Mesendoderm (in vitro differentiated cells): ENCODE data around the gene PRPF4.

Experiments
- DNase-seq: peaks from one replicate; pipeline ENCODE4 v3.0.0; 2013
- H2AK5ac ChIP-seq: 2 replicates; pipeline ENCODE4 v1.6.1; 2013; ENCODE audit warnings: low read length, inconsistent platforms
- H2BK120ac ChIP-seq: 2 replicates; pipeline ENCODE4 v1.6.1; 2013; ENCODE audit warnings: low read depth, mild to moderate bottlenecking, low read length, moderate library complexity, mixed read lengths
- H2BK15ac ChIP-seq: replicated peaks from 2 replicates; pipeline ENCODE4 v1.6.1; 2013; ENCODE audit warnings: low read depth, mild to moderate bottlenecking, moderate library complexity
- H2BK5ac ChIP-seq: 2 replicates; pipeline ENCODE4 v1.6.1; 2013; ENCODE audit warnings: low read length, inconsistent platforms
- H3K18ac ChIP-seq: 2 replicates; pipeline ENCODE4 v1.6.1; 2013; ENCODE audit warnings: mild to moderate bottlenecking, low read length, mixed read lengths
- H3K23ac ChIP-seq: one replicate; pipeline ENCODE4 v1.6.1; 2013; ENCODE audit warnings: low read length
- H3K27ac ChIP-seq: 2 replicates; pipeline ENCODE4 v1.5.1; 2013; ENCODE audit warnings: low read depth, mild to moderate bottlenecking, inconsistent platforms, low read length, moderate library complexity
- H3K27me3 ChIP-seq: 2 replicates; pipeline ENCODE4 v1.6.1; 2013; ENCODE audit warnings: low read length, control low read depth, mild to moderate bottlenecking, inconsistent platforms; ENCODE audit not compliant: insufficient read depth, poor library complexity
- H3K36me3 ChIP-seq: 2 replicates; pipeline ENCODE4 v1.6.1; 2013; ENCODE audit warnings: low read length, inconsistent platforms; ENCODE audit not compliant: control insufficient read depth, insufficient read depth
- H3K4ac ChIP-seq: one replicate; pipeline ENCODE4 v1.6.1; 2013; ENCODE audit warnings: low read depth, mild to moderate bottlenecking, low read length, moderate library complexity
- H3K4me1 ChIP-seq: 2 replicates; pipeline ENCODE4 v1.6.1; 2013; ENCODE audit warnings: low read depth, low read length, inconsistent platforms; ENCODE audit not compliant: control insufficient read depth
- H3K4me2 ChIP-seq: 2 replicates; pipeline ENCODE4 v1.6.1; 2013; ENCODE audit warnings: low read length
- H3K4me3 ChIP-seq: 2 replicates; pipeline ENCODE4 v1.5.1; 2013; ENCODE audit warnings: mild to moderate bottlenecking, low read length
- H3K56ac ChIP-seq: one replicate; pipeline ENCODE4 v1.6.1; 2013; ENCODE audit warnings: low read length
- H3K79me1 ChIP-seq: 2 replicates; pipeline ENCODE4 v1.6.1; 2013; ENCODE audit warnings: low read length, inconsistent platforms
- H3K79me2 ChIP-seq: 2 replicates; pipeline ENCODE4 v1.6.1; 2013; ENCODE audit warnings: mild to moderate bottlenecking, low read length; ENCODE audit not compliant: control insufficient read depth, insufficient read depth
- H3K9ac ChIP-seq: 2 replicates; pipeline ENCODE4 v1.6.1; 2013; ENCODE audit warnings: low read length, inconsistent platforms
- H4K5ac ChIP-seq: one replicate; pipeline ENCODE4 v1.6.1; 2013; ENCODE audit warnings: low read length
- H4K8ac ChIP-seq: one replicate; pipeline ENCODE4 v1.6.1; 2013; ENCODE audit warnings: low read depth, mild to moderate bottlenecking, control low read depth, low read length, moderate library complexity
- WGBS: extraction: QIAGEN DNeasy Blood & Tissue Kit; methylation state at CpG from one replicate; pipeline ENCODE4 v1.1.7; 2013; ENCODE audit warnings: low lambda C conversion rate, missing lambda C conversion rate; ENCODE audit not compliant: insufficient coverage; ENCODE audit errors: extremely low coverage; 5-methylcytosine and 5-hydroxymethylcytosine counted together

The PRPF4 gene

DNA sequence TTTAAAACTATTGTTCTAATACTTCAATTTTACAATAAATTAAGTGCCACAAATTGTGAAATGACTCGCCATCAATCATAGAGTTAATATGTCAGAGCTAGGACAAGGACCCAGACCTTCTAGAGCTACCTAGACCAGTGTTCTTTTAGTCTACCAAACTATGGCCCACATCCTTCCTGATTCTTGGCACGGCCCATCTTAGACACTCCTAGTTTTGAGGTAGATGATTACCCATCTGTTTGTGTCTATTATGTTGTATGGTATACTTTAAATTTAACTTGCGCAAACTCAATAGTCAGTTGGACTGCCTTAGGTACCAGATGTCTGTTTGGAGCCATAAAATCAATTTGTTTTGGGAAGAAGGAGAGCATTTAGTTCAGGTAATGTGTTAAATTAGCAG lies 17.6 kb upstream of the PRPF4 start:
- Histone ChIP-seq H4K8ac (no peak overlapping the region), H3K79me1 (no peaks in the 10 kb centered on the region), H3K9ac (no peak overlapping the region), H3K4me1 (no peaks in the 10 kb centered on the region), H3K4me2 (no peak overlapping the region), H3K4ac (no peak overlapping the region), H3K4me3 (no peak overlapping the region), H3K27me3 (no peaks in the 10 kb centered on the region), H3K27ac (no peak overlapping the region), H3K36me3 (peaks cover 1% of the 10 kb centered on the region), H4K5ac (no peak overlapping the region), H2BK120ac (no peak overlapping the region), H3K79me2 (no peaks in the 10 kb centered on the region), H2BK5ac (no peak overlapping the region), H3K18ac (no peak overlapping the region), H3K56ac (no peak overlapping the region), H2AK5ac (no peak overlapping the region), H3K23ac (no peak overlapping the region), H2BK15ac (no peak overlapping the region)
- no CpG with 5 or more reads among the region's 3 CpGs for WGBS
- no peak for DNase-seq

GRCh38 chr9:113258282-113258681 lies 17.2 kb upstream of the PRPF4 start:
- no peak for DNase-seq
- Histone ChIP-seq H3K23ac (no peak overlapping the region), H3K4ac (no peak overlapping the region)

GRCh38 chr9:113261917-113262671 lies 13.4 kb upstream of the PRPF4 start:
- no peak overlapping the region for H3K56ac ChIP-seq
- DNase-seq = no peak
- no peak overlapping the region for H4K8ac ChIP-seq
- no peaks in the 10 kb centered on the region for H3K4me1 ChIP-seq
- H3K27me3 ChIP-seq = no peaks in the 10 kb centered on the region
- no peak overlapping the region for H2BK15ac ChIP-seq
- no peaks in the 10 kb centered on the region for H3K79me1 ChIP-seq
- no peak overlapping the region for H3K9ac ChIP-seq
- no peak overlapping the region for H2BK120ac ChIP-seq
- H2AK5ac ChIP-seq = no peak overlapping the region
- H3K4me3 ChIP-seq = no peak overlapping the region
- no peak overlapping the region for H3K4ac ChIP-seq
- H3K23ac ChIP-seq = no peak overlapping the region
- no peak overlapping the region for H3K27ac ChIP-seq
- no peak overlapping the region for H2BK5ac ChIP-seq
- H3K18ac ChIP-seq = no peak overlapping the region
- no peak overlapping the region for H3K4me2 ChIP-seq
- no peak overlapping the region for H4K5ac ChIP-seq
- H3K79me2 ChIP-seq = no peaks in the 10 kb centered on the region
- no CpG with 5 or more reads among the region's 1 CpG for WGBS
- peaks cover 1% of the 10 kb centered on the region for H3K36me3 ChIP-seq

More at GRCh38 chr9:113258282-113258681, 17.2 kb upstream of the PRPF4 start:
- Histone ChIP-seq H3K79me1 (no peaks in the 10 kb centered on the region), H3K56ac (no peak overlapping the region), H2AK5ac (no peak overlapping the region), H2BK5ac (no peak overlapping the region), H3K4me3 (no peak overlapping the region), H3K4me2 (no peak overlapping the region), H3K27ac (no peak overlapping the region), H4K8ac (no peak overlapping the region), H3K79me2 (no peaks in the 10 kb centered on the region), H3K27me3 (no peaks in the 10 kb centered on the region), H3K18ac (no peak overlapping the region), H2BK15ac (no peak overlapping the region), H3K4me1 (no peaks in the 10 kb centered on the region), H3K9ac (no peak overlapping the region), H4K5ac (no peak overlapping the region), H3K36me3 (peaks cover 1% of the 10 kb centered on the region), H2BK120ac (no peak overlapping the region)
- no CpG with 5 or more reads among the region's 1 CpG for WGBS

DNA sequence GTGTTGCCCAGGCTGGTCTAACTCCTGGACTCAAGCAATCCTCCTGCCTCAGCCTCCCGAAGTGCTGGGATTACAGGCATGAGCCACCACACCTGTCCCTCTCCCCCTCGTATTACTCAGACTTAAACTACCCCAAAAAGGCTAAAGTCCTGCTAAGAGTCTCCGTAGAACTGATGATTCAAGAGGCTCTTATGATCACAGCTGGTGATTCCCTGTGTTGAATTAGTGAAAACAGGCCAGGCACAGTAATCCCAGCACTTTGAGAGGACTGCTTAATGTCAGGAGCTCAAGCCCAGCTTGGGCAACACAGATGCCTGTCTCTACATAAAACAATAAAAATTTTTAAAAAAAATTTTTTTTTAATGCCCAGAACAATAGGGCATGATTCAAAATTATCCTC lies 9.3 kb upstream of the PRPF4 start:
- no peak overlapping the region for H4K5ac ChIP-seq
- no peak overlapping the region for H4K8ac ChIP-seq
- no peak overlapping the region for H3K4me2 ChIP-seq
- H3K27ac ChIP-seq = no peak overlapping the region
- H3K79me1 ChIP-seq = no peaks in the 10 kb centered on the region
- no CpG with 5 or more reads among the region's 3 CpGs for WGBS
- H3K4me1 ChIP-seq = no peaks in the 10 kb centered on the region
- no peak overlapping the region for H2BK5ac ChIP-seq
- no peak for DNase-seq
- H3K27me3 ChIP-seq = no peaks in the 10 kb centered on the region
- H3K23ac ChIP-seq = no peak overlapping the region
- no peak overlapping the region for H2BK15ac ChIP-seq
- no peak overlapping the region for H2BK120ac ChIP-seq
- H3K36me3 ChIP-seq = no peaks in the 10 kb centered on the region
- no peaks in the 10 kb centered on the region for H3K79me2 ChIP-seq
- H3K9ac ChIP-seq = no peak overlapping the region
- H2AK5ac ChIP-seq = no peak overlapping the region
- H3K18ac ChIP-seq = no peak overlapping the region
- H3K4me3 ChIP-seq = no peak overlapping the region
- no peak overlapping the region for H3K56ac ChIP-seq
- no peak overlapping the region for H3K4ac ChIP-seq

- H3K9ac ChIP-seq = no peak overlapping the region
- no peak overlapping the region for H3K56ac ChIP-seq
- no peak for DNase-seq
- no CpG with 5 or more reads among the region's 4 CpGs for WGBS
- no peak overlapping the region for H2BK120ac ChIP-seq
- H2AK5ac ChIP-seq = no peak overlapping the region
- H3K4me1 ChIP-seq = no peaks in the 10 kb centered on the region
- H3K4me3 ChIP-seq = no peak overlapping the region
- no peaks in the 10 kb centered on the region for H3K79me2 ChIP-seq
- H3K27me3 ChIP-seq = no peaks in the 10 kb centered on the region
- no peaks in the 10 kb centered on the region for H3K79me1 ChIP-seq
- H3K23ac ChIP-seq = no peak overlapping the region
- H3K36me3 ChIP-seq = no peaks in the 10 kb centered on the region
- H3K4me2 ChIP-seq = no peak overlapping the region
- H3K4ac ChIP-seq = no peak overlapping the region
- H3K27ac ChIP-seq = no peak overlapping the region
- no peak overlapping the region for H2BK15ac ChIP-seq
- no peak overlapping the region for H2BK5ac ChIP-seq
- H4K5ac ChIP-seq = no peak overlapping the region
- H4K8ac ChIP-seq = no peak overlapping the region
- no peak overlapping the region for H3K18ac ChIP-seq
These were observed 7.4 kb upstream of the PRPF4 start for GRCh38 chr9:113267911-113268566.
